Panc1 (cell line): Measurements from ENCODE around the gene ASAH2. TPM values are rescaled to one million over a fixed set of nuclear protein-coding genes. Genes with fewer than 3 reads are reported as not detected.

Source experiments
- ATAC-seq: fragments of 200-7000 bp; cut with Tn5 transposase; 2 replicates; pipeline ENCODE4 v1.9.1; 2020; ENCODE audit warnings: mild to moderate bottlenecking, moderate library complexity
- BruUV-seq: library from RNA; stranded (reverse); fragments of 400-500 nt; replicated peaks from 2 replicates; lab custom pipeline; 2021; lab: Mats Ljungman, UMichigan
- CTCF ChIA-PET: fragments of 300-600 bp; sonication (Branson Sonifier 250); formaldehyde crosslinking; loops from one replicate; lab custom pipeline; 2022; ENCODE audit warnings: antibody characterized with exemption; lab: Charles Lee
- POLR2A ChIA-PET: fragments of 300-600 bp; sonication (Branson Sonifier 250); formaldehyde crosslinking; loops from one replicate; lab custom pipeline; 2022; ENCODE audit warnings: antibody characterized with exemption; lab: Charles Lee
- DNase-seq: peaks from one replicate; pipeline ENCODE4 v3.0.0-alpha.2; 2010; ENCODE audit warnings: low read depth, low spot score
- H3K27ac ChIP-seq: 2 replicates; pipeline ENCODE4 v1.5.1; 2011; ENCODE audit warnings: mild to moderate bottlenecking, low read length, inconsistent platforms
- H3K27me3 ChIP-seq: fragments of 200-500 bp; sonication (Bioruptor generic); 2 replicates; pipeline ENCODE4 v1.6.0; 2014; ENCODE audit warnings: low read length, inconsistent platforms; ENCODE audit not compliant: control insufficient read depth, insufficient read depth
- H3K36me3 ChIP-seq: fragments of 200-500 bp; sonication (Bioruptor generic); 2 replicates; pipeline ENCODE4 v1.5.1; 2014; ENCODE audit warnings: inconsistent platforms, mild to moderate bottlenecking, low read length, moderate library complexity; ENCODE audit not compliant: control insufficient read depth, insufficient read depth
- H3K4me1 ChIP-seq: 2 replicates; pipeline ENCODE4 v1.5.1; 2011; ENCODE audit warnings: inconsistent platforms, mild to moderate bottlenecking, low read length, moderate library complexity; ENCODE audit not compliant: control insufficient read depth, insufficient read depth
- H3K4me3 ChIP-seq, 2 experiments: 2 replicates each; pipeline ENCODE4 v1.5.1; 2011 to 2012; ENCODE audit warnings: low read depth in 2 of 2, low read length in 2 of 2, mild to moderate bottlenecking in 2 of 2, inconsistent platforms in 1 of 2, moderate library complexity in 1 of 2
- H3K9me3 ChIP-seq: fragments of 200-500 bp; sonication (Bioruptor generic); 2 replicates; pipeline ENCODE4 v1.5.1; 2014; ENCODE audit warnings: low read depth, mild to moderate bottlenecking, inconsistent platforms, low read length, moderate library complexity; ENCODE audit not compliant: control insufficient read depth, insufficient read depth
- POLR2AphosphoS5 ChIP-seq: IDR thresholded peaks from 2 replicates; pipeline ENCODE4 v1.6.1; 2012; ENCODE audit warnings: mild to moderate bottlenecking, low read depth, low read length, moderate library complexity
- REST ChIP-seq, 2 experiments: IDR thresholded peaks; 2 replicates each; pipeline ENCODE4 v1.6.1; 2011 to 2012; ENCODE audit warnings: low read depth in 2 of 2, control low read depth in 1 of 2, low read length in 1 of 2, mild to moderate bottlenecking in 1 of 2, moderate library complexity in 1 of 2; ENCODE audit not compliant: insufficient read depth in 1 of 2
- SIN3A ChIP-seq: IDR thresholded peaks from 2 replicates; pipeline ENCODE4 v1.6.1; 2012; ENCODE audit warnings: low read depth, mild to moderate bottlenecking, low read length, moderate library complexity, borderline replicate concordance; ENCODE audit not compliant: insufficient read depth
- TCF7L2 ChIP-seq: IDR thresholded peaks from 2 replicates; pipeline ENCODE4 v1.6.1; 2011; ENCODE audit warnings: mild to moderate bottlenecking, low read depth, low read length, inconsistent platforms
- in situ Hi-C: cut with HindIII; loops from 2 replicates; pipeline ENCODE4 v1.10.0; 2016; ENCODE audit warnings: low sequenced_read_pairs, low pct_unique_long_range_greater_than_20kb
- intact Hi-C: fragments of 100-400 bp; cut with micrococcal nuclease; formaldehyde crosslinking; loops from one replicate; pipeline ENCODE4 v1.10.0; 2022; ENCODE audit not compliant: unreplicated experiment
- total RNA-seq: library from RNA; stranded (reverse); gene quantifications from one replicate; pipeline ENCODE4 v1.2.1, GENCODE V29; 2021; ENCODE audit not compliant: unreplicated experiment
- TF ChIP-seq, protein P1 (sequence below): fragments of 450-650 bp; IDR thresholded peaks from 2 replicates; pipeline ENCODE4 v1.5.1; 2017; ENCODE audit warnings: mild to moderate bottlenecking

The ASAH2 gene
- total RNA-seq, 1 experiment from 2014 or later, result 6.5 TPM

GRCh38 chr10:50295367-50295766 lies 44.1 kb upstream of the ASAH2 start:
- no peaks in the 10 kb centered on the region for H3K36me3 ChIP-seq
- ChIA-PET CTCF (no interaction called here), POLR2A (no interaction called here)
- intact Hi-C loops, result no loop called here
- no TSS peak for BruUV-seq
- no peak overlapping the region for H3K27ac ChIP-seq
- H3K9me3 ChIP-seq, result no peaks in the 10 kb centered on the region
- TF ChIP-seq TCF7L2, result no peak
- TF ChIP-seq SIN3A, result no peak
- TF ChIP-seq POLR2AphosphoS5, result no peak
- TF ChIP-seq, protein P1, sequence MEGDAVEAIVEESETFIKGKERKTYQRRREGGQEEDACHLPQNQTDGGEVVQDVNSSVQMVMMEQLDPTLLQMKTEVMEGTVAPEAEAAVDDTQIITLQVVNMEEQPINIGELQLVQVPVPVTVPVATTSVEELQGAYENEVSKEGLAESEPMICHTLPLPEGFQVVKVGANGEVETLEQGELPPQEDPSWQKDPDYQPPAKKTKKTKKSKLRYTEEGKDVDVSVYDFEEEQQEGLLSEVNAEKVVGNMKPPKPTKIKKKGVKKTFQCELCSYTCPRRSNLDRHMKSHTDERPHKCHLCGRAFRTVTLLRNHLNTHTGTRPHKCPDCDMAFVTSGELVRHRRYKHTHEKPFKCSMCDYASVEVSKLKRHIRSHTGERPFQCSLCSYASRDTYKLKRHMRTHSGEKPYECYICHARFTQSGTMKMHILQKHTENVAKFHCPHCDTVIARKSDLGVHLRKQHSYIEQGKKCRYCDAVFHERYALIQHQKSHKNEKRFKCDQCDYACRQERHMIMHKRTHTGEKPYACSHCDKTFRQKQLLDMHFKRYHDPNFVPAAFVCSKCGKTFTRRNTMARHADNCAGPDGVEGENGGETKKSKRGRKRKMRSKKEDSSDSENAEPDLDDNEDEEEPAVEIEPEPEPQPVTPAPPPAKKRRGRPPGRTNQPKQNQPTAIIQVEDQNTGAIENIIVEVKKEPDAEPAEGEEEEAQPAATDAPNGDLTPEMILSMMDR, result no peak
- no peak for TF ChIP-seq REST (IDR thresholded peaks at IDR 0.05; ENCODE audit: insufficient read depth in 1 of 2, low read depth in 2 of 2, low read length in 1 of 2)
- H3K4me3 ChIP-seq, result no peak overlapping the region
- H3K4me1 ChIP-seq, result no peaks in the 10 kb centered on the region
- no peak for ATAC-seq
- no peaks in the 10 kb centered on the region; the same call in 1 of the 2 replicates for H3K27me3 ChIP-seq
- in situ Hi-C loops, result no loop called here
- no peak for DNase-seq

DNA sequence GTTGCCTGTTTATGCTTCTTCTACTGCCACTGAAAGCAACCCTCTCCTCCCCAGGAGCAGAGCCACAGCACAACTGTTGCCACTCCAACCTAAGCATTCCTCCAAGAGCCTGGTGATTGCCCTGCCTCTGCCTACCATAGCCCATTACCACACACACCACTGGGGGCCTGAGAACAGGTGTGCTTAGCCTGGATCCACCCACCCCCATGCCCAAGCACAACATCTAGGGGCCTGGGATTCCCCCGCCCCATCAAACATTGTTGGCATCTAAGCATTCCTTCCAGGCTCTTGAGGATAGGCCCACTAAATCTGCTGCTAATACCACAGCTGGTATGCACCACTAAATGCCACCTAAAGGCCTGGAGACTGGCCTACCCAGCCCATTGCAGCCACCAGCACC lies 43.3 kb upstream of the ASAH2 start:
- CTCF ChIA-PET, result no interaction called here
- POLR2A ChIA-PET, result no interaction called here
- in situ Hi-C loops (no loop called here), intact Hi-C loops (no loop called here)
- Histone ChIP-seq H3K27ac (no peak overlapping the region), H3K9me3 (no peaks in the 10 kb centered on the region), H3K36me3 (no peaks in the 10 kb centered on the region), H3K4me1 (no peaks in the 10 kb centered on the region), H3K27me3 (no peaks in the 10 kb centered on the region; the same call in 1 of the 2 replicates), H3K4me3 (no peak overlapping the region)
- DNase-seq, result no peak
- BruUV-seq, result no TSS peak
- ATAC-seq, result no peak
- TF ChIP-seq REST (IDR thresholded peaks at IDR 0.05; ENCODE audit: insufficient read depth in 1 of 2, low read depth in 2 of 2, low read length in 1 of 2) (no peak), TCF7L2 (no peak), SIN3A (no peak), POLR2AphosphoS5 (no peak)
- TF ChIP-seq, protein P1, result no peak
